ENCODE data around the gene DSG2. TPM values are rescaled to one million over a fixed set of nuclear protein-coding genes. Genes with fewer than 3 reads are reported as not detected.

The DSG2 gene
- total RNA-seq, 1 experiment from 2014 or later, result 12.1 TPM

GRCh38 chr18:31596081-31596872 is 98.3 kb downstream of the DSG2 start:
- in situ Hi-C loops (cut with HindIII; ENCODE audit: low pct_unique_long_range_greater_than_20kb, low sequenced_read_pairs) (no loop called here), intact Hi-C loops (cut with micrococcal nuclease; ENCODE audit: unreplicated experiment) (no loop called here)
- H3K27me3 ChIP-seq (ENCODE audit: control insufficient read depth, insufficient read depth, low read length), result no peaks in the 10 kb centered on the region; the same call in 1 of the 2 replicates
- no peaks in the 10 kb centered on the region for H3K9me3 ChIP-seq (ENCODE audit: control insufficient read depth, insufficient read depth, low read depth, low read length)
- TF ChIP-seq TCF7L2 (IDR thresholded peaks at IDR 0.05; ENCODE audit: low read depth, low read length), result no peak
- no peak for TF ChIP-seq SIN3A (IDR thresholded peaks at IDR 0.05; ENCODE audit: borderline replicate concordance, insufficient read depth, low read depth, low read length)
- TF ChIP-seq POLR2AphosphoS5 (IDR thresholded peaks at IDR 0.05; ENCODE audit: low read depth, low read length), result no peak
- TF ChIP-seq REST (IDR thresholded peaks at IDR 0.05; ENCODE audit: insufficient read depth in 1 of 2, low read depth in 2 of 2, low read length in 1 of 2), result no peak
- no peak for TF ChIP-seq CTCF (IDR thresholded peaks at IDR 0.05)
- no peak for DNase-seq (ENCODE audit: low read depth, low spot score)
- H3K27ac ChIP-seq (ENCODE audit: low read length), result no peak overlapping the region
- no peak overlapping the region for H3K4me3 ChIP-seq (ENCODE audit: low read depth in 2 of 2, low read length in 2 of 2)
- no peaks in the 10 kb centered on the region for H3K36me3 ChIP-seq (ENCODE audit: control insufficient read depth, insufficient read depth, low read length)
- ChIA-PET CTCF (no interaction called here), POLR2A (interaction anchor here (0.6 kb wide), 1 partner anchor 89 kb away, joined by 4 read pairs; no protein-coding TSS in a partner anchor)
- no peaks in the 10 kb centered on the region for H3K4me1 ChIP-seq (ENCODE audit: control insufficient read depth, insufficient read depth, low read length)
- BruUV-seq (replicated peaks), result no TSS peak
- ATAC-seq, result no peak

- BruUV-seq (replicated peaks), result no TSS peak
- POLR2A ChIA-PET, result no interaction called here
- CTCF ChIA-PET, result no interaction called here
These were observed 100.2 kb downstream of the DSG2 start for GRCh38 chr18:31598021-31598805.

More at GRCh38 chr18:31598021-31598805, 100.2 kb downstream of the DSG2 start:
- Histone ChIP-seq H3K4me3 (ENCODE audit: low read depth in 2 of 2, low read length in 2 of 2) (no peak overlapping the region), H3K9me3 (ENCODE audit: control insufficient read depth, insufficient read depth, low read depth, low read length) (no peaks in the 10 kb centered on the region), H3K4me1 (ENCODE audit: control insufficient read depth, insufficient read depth, low read length) (no peaks in the 10 kb centered on the region), H3K27ac (ENCODE audit: low read length) (no peak overlapping the region), H3K27me3 (ENCODE audit: control insufficient read depth, insufficient read depth, low read length) (no peaks in the 10 kb centered on the region), H3K36me3 (ENCODE audit: control insufficient read depth, insufficient read depth, low read length) (no peaks in the 10 kb centered on the region)
- ATAC-seq (no peak), DNase-seq (ENCODE audit: low read depth, low spot score) (no peak)
- intact Hi-C loops (cut with micrococcal nuclease; ENCODE audit: unreplicated experiment) (no loop called here), in situ Hi-C loops (cut with HindIII; ENCODE audit: low pct_unique_long_range_greater_than_20kb, low sequenced_read_pairs) (no loop called here)
- TF ChIP-seq POLR2AphosphoS5 (IDR thresholded peaks at IDR 0.05; ENCODE audit: low read depth, low read length) (no peak), CTCF (IDR thresholded peaks at IDR 0.05) (no peak), SIN3A (IDR thresholded peaks at IDR 0.05; ENCODE audit: borderline replicate concordance, insufficient read depth, low read depth, low read length) (no peak), TCF7L2 (IDR thresholded peaks at IDR 0.05; ENCODE audit: low read depth, low read length) (no peak), REST (IDR thresholded peaks at IDR 0.05; ENCODE audit: insufficient read depth in 1 of 2, low read depth in 2 of 2, low read length in 1 of 2) (no peak)

Data from Panc1 (cell line).